Tibial nerve (tissue), 3 donors: ENCODE results near the gene IGF2R.

ENCODE experiments used
- POLR2A ChIP-seq, 2 donors: fragments of 450-650 bp; IDR thresholded peaks; one replicate each; pipeline ENCODE4 v1.6.1; 2017; ENCODE audit warnings: antibody characterized with exemption in 2 of 2, mild to moderate bottlenecking in 2 of 2, moderate library complexity in 2 of 2
- TF ChIP-seq, protein P1 (sequence below), 5 experiments: fragments of 200-600 bp in 3 of 5; fragments of 450-650 bp in 2 of 5; sonication (generic) in 3 of 5; IDR thresholded peaks; one replicate each; pipeline ENCODE4 v1.5.1; 2016 to 2019; ENCODE audit warnings: antibody characterized with exemption in 5 of 5, mild to moderate bottlenecking in 3 of 5, moderate library complexity in 2 of 5

DNA sequence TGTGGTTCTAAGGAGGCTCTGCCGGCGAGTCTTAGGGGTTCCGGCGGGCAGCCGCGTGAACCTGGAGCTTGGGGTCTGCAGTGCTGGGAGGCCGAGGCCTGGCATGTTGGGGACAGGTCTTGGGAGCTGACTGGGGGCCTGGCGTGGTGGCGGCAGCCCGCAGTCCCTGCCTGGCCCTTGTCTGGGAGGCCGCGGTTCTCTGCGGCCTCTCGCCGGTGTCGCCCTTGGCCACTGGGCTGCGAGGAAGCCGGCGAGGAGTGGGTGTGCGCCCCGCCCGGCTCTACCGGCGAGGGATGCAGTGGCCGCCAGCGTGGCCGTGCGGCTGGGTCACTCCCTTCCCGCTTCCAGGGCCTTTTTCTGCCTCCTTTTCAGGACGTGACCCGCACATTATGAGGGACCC lies 36.3 kb downstream of the IGF2R start:
- no peak for TF ChIP-seq POLR2A (IDR thresholded peaks at IDR 0.05)
- TF ChIP-seq, protein P1, sequence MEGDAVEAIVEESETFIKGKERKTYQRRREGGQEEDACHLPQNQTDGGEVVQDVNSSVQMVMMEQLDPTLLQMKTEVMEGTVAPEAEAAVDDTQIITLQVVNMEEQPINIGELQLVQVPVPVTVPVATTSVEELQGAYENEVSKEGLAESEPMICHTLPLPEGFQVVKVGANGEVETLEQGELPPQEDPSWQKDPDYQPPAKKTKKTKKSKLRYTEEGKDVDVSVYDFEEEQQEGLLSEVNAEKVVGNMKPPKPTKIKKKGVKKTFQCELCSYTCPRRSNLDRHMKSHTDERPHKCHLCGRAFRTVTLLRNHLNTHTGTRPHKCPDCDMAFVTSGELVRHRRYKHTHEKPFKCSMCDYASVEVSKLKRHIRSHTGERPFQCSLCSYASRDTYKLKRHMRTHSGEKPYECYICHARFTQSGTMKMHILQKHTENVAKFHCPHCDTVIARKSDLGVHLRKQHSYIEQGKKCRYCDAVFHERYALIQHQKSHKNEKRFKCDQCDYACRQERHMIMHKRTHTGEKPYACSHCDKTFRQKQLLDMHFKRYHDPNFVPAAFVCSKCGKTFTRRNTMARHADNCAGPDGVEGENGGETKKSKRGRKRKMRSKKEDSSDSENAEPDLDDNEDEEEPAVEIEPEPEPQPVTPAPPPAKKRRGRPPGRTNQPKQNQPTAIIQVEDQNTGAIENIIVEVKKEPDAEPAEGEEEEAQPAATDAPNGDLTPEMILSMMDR (IDR thresholded peaks at IDR 0.05) = no peak
